WI38 (cell line): ENCODE results near the gene VWCE.

Experiments used
- H3K4me3 ChIP-seq: 2 replicates; pipeline ENCODE4 v1.5.1; 2011; ENCODE audit warnings: low read depth, mild to moderate bottlenecking, control low read depth, low read length
- TF ChIP-seq, protein P1 (sequence below): IDR thresholded peaks from 2 replicates; pipeline ENCODE4 v1.5.1; 2012; ENCODE audit warnings: low read depth, mild to moderate bottlenecking, control low read depth, low read length

VWCE gene

DNA sequence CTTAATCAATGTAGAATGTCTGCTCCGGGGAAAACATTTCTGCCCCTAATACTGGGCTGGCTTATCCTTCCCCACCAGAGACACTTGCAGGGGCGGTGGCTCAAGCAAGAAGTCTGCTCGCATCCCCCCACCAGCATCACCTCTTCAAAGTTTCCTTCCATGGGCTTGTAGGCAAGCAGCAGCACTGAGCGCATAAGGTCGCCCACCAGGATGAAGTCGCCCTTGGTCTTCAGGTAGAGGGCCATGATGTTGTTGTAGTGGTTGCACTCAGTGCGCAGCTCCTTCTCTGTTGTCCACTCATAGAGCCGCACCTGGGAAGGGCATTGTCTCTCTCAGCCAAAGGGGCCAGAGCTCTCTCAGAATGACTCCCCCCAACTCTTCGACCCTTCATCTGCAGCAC lies 8.6 kb upstream of the VWCE start:
- TF ChIP-seq, protein P1, sequence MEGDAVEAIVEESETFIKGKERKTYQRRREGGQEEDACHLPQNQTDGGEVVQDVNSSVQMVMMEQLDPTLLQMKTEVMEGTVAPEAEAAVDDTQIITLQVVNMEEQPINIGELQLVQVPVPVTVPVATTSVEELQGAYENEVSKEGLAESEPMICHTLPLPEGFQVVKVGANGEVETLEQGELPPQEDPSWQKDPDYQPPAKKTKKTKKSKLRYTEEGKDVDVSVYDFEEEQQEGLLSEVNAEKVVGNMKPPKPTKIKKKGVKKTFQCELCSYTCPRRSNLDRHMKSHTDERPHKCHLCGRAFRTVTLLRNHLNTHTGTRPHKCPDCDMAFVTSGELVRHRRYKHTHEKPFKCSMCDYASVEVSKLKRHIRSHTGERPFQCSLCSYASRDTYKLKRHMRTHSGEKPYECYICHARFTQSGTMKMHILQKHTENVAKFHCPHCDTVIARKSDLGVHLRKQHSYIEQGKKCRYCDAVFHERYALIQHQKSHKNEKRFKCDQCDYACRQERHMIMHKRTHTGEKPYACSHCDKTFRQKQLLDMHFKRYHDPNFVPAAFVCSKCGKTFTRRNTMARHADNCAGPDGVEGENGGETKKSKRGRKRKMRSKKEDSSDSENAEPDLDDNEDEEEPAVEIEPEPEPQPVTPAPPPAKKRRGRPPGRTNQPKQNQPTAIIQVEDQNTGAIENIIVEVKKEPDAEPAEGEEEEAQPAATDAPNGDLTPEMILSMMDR: no peak
- H3K4me3 ChIP-seq: no peak overlapping the region

DNA sequence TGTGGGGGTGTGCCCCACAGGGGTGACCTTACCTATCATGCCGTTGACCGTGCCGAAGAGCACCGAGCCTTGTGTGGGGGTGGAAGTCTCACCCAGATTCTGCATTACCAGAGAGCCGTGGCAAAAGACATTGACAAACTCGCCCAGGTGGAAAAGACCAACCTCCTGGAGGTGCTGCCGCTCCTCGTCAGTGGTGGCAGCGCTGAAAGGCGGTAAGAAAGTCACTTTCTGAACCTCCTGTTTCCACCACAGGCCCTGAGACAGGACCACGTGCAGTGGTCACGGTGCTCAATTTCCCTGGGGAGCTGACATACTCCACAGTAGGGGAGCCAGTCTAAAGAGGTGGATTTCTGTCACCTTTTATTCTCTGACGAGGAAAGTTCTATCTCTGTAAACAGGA lies 7.4 kb upstream of the VWCE start:
- no peak overlapping the region for H3K4me3 ChIP-seq
- TF ChIP-seq, protein P1: no peak

DNA sequence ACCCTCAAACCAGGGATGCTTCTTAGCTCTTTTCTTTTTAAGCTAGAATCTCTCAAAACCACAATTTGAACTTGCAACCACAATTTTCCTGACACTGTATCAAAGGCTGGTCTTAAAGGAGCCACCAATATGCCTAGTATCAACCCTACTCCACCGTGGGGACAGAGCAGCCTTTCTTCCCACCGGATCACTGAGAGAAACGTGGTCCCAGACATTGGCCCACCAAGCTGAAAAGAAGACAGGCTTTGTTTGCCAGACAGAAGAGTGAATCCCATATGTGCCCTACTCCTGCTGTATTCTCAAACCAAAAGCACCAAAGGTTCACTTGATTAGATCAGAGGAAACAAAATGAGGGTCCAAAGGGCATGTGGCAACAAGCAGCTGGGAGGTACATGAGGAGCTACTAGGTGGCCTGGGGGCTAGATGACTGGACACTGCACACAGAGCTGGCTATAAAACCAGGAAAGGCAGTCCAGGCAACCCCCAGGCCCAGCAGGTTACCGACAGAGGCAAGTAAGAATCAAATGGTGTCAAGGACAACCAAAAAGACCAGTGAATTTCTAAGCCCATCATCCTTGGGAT lies 3.6 kb upstream of the VWCE start:
- TF ChIP-seq, protein P1: no peak
- H3K4me3 ChIP-seq: no peak overlapping the region

DNA sequence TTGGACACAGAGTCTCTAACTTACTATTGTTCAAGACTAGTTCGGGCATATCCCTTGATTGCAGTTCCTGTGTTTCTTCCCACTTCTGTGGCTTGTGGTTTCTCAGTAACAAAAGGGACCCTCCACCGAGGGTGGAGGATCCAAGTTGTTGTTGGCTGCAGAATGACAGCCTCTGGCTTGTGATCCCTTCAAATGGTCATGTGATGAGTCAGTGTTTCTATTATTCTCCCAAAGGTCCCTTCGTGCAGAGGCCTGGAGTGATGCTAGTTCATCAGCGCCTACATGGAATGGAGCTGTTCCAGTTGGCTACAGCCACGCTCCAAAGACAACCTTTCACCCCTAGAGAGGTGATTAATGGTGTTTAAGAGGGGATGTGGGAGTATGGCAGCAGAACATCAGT lies 2.6 kb upstream of the VWCE start:
- H3K4me3 ChIP-seq: no peak overlapping the region
- TF ChIP-seq, protein P1: no peak

DNA sequence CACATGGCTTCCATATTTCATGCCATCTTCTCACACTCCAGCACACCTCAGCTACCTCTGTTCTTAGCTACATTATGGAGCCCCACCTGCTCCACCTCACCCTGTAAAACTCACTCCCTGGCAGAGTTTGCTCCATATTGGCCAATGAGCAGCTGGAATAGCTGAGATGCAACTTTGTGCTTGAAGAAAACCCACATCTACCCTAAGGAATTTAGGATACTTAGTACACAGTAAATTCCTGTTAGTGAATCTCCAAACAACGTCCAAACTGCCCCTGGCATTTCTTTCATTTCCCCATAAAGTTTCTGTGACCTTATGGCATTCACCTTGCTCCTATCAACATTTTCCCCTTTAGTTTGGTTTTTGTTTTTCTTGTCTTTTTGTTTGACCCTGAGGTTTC lies 2.2 kb upstream of the VWCE start:
- TF ChIP-seq, protein P1: no peak
- no peak overlapping the region for H3K4me3 ChIP-seq

DNA sequence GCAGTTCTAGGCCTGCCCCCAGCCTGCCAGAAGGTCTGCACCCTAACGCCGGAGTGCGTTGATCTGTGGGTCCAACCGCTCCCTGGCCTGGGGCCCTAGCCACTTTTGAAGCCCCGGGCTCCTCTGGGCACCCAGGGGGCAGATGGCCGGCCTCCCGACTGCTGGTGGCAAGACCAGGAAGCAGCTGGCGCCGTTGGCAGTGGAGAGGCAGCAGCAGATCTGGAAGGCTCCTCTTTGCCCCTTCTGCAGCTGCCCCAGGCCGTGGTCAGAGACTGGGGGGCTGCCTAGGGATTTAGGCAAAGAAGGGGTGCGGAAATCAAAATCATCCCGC lies 445 bp upstream of the VWCE start:
- TF ChIP-seq, protein P1: no peak

DNA sequence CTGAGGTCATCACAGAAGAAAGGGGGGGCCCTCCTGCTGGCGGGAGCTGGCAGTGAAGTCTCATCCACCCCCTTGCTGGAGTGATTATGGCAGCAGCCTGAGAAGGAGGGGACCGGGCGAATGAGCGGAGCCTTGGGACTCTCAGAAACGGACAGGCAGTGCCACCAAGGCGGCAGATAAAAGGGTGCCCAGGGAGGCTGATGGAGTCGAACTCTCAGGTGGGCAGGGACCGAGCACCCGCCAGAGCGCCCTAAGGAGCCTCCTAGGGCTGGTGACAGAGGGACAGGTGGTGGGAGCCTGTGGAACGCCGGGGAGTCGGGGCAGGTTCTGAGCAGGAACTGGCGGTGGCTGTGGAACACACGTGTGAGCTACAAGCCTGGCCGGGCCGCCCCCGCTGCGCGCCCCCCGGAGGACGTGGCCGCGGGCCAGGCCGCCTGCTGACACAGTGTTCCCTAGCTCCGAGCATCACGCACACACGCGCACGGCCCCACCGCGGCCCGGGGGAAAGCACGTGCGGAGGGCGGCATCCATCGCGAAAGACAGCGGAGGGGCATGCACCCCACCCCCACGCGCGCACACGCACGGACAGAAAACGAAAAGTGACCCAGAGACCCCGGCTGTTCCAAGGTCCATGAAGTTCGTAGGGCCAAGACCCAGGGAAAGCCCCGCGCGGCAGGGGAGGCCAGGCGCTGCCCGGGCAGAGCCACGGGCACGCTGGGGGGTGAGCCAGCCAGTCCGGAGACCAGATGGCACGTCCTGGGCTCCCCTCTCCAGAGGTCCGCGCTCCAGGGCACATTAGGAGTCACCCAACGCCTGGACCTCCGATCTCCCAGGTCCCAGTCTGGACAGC lies 1.0 kb downstream of the VWCE start:
- TF ChIP-seq, protein P1: no peak

More for the DNA sequence above, 445 bp upstream of the VWCE start:
- H3K4me3 ChIP-seq: peak overlapping the region; percentile 59; the same call in 1 of the 2 replicates

More for the DNA sequence above, 1.0 kb downstream of the VWCE start:
- H3K4me3 ChIP-seq: peak overlapping the region; percentile 59
